Progenitor cell of endocrine pancreas (in vitro differentiated cells): ENCODE measurements around the gene NACC2. TPM values are rescaled to one million over a fixed set of nuclear protein-coding genes. Genes with fewer than 3 reads are reported as not detected.

Experiments
- DNase-seq: peaks from one replicate; pipeline ENCODE4 v3.0.0; 2021; ENCODE audit warnings: low spot score; ENCODE audit not compliant: unreplicated experiment
- H3K27ac Mint-ChIP-seq: 2 replicates; pipeline ENCODE4 v1.8.0; 2021; ENCODE audit warnings: mild to moderate bottlenecking, moderate library complexity, mixed read lengths
- H3K27me3 Mint-ChIP-seq: 2 replicates; pipeline ENCODE4 v1.8.0; 2021; ENCODE audit warnings: mixed read lengths
- H3K36me3 Mint-ChIP-seq: 2 replicates; pipeline ENCODE4 v1.8.0; 2022; ENCODE audit warnings: mixed read lengths; ENCODE audit not compliant: insufficient read depth
- H3K4me1 Mint-ChIP-seq: 2 replicates; pipeline ENCODE4 v1.8.0; 2021; ENCODE audit warnings: low read depth, mixed read lengths
- H3K4me3 Mint-ChIP-seq: 2 replicates; pipeline ENCODE4 v1.8.0; 2021; ENCODE audit warnings: low read depth, mild to moderate bottlenecking, moderate library complexity, mixed read lengths
- H3K9me3 Mint-ChIP-seq: 2 replicates; pipeline ENCODE4 v1.8.0; 2021; ENCODE audit warnings: low read depth, mixed read lengths
- CTCF ChIP-seq: fragments of 200-600 bp; sonication (generic); IDR thresholded peaks from one replicate; pipeline ENCODE4 v1.5.0; 2021; ENCODE audit warnings: antibody characterized with exemption, mild to moderate bottlenecking; ENCODE audit not compliant: unreplicated experiment
- total RNA-seq: library from RNA; stranded (reverse); gene quantifications from 2 replicates; pipeline ENCODE4 v1.2.1, GENCODE V29; 2021

The NACC2 gene
- total RNA-seq, 1 donor from 2014 or later, result 11.6 TPM

- no peaks in the 10 kb centered on the region for H3K9me3 Mint-ChIP-seq
- H3K4me3 Mint-ChIP-seq, result no peak overlapping the region
- peaks cover 4% of the 10 kb centered on the region for H3K36me3 Mint-ChIP-seq
- peaks cover 1% of the 10 kb centered on the region for H3K4me1 Mint-ChIP-seq
- H3K27ac Mint-ChIP-seq, result no peak overlapping the region
- TF ChIP-seq CTCF, result peak; percentile 19
- H3K27me3 Mint-ChIP-seq, result no peaks in the 10 kb centered on the region
- DNase-seq, result no peak
These were observed 78.4 kb downstream of the NACC2 start for GRCh38 chr9:136016572-136017288.

GRCh38 chr9:136015656-136016571, 79.2 kb downstream of the NACC2 start:
- Mint-ChIP-seq H3K27me3 (no peaks in the 10 kb centered on the region), H3K4me3 (no peak overlapping the region), H3K4me1 (peaks cover 1% of the 10 kb centered on the region), H3K27ac (no peak overlapping the region), H3K36me3 (peaks cover 2% of the 10 kb centered on the region), H3K9me3 (no peaks in the 10 kb centered on the region)
- no peak for TF ChIP-seq CTCF
- DNase-seq, result no peak

- H3K4me3 Mint-ChIP-seq, result no peak overlapping the region
- H3K36me3 Mint-ChIP-seq, result no peaks in the 10 kb centered on the region
- no peaks in the 10 kb centered on the region for H3K9me3 Mint-ChIP-seq
- peak overlapping the region; percentile 62 for H3K27ac Mint-ChIP-seq
- H3K4me1 Mint-ChIP-seq, result peaks cover 1% of the 10 kb centered on the region
- no peak for DNase-seq
- H3K27me3 Mint-ChIP-seq, result no peaks in the 10 kb centered on the region
- TF ChIP-seq CTCF, result no peak
These were observed 80.0 kb downstream of the NACC2 start for GRCh38 chr9:136014924-136015633.

- Mint-ChIP-seq H3K4me1 (peaks cover 1% of the 10 kb centered on the region), H3K27ac (peak overlapping the region; percentile 62), H3K4me3 (no peak overlapping the region), H3K27me3 (no peaks in the 10 kb centered on the region), H3K9me3 (no peaks in the 10 kb centered on the region), H3K36me3 (no peaks in the 10 kb centered on the region)
- TF ChIP-seq CTCF, result no peak
- no peak for DNase-seq
These were observed 80.8 kb downstream of the NACC2 start for GRCh38 chr9:136014147-136014923.
